Tibial nerve (tissue), 4 donors: ENCODE measurements around the gene TSR3. TPM values are rescaled to one million over a fixed set of nuclear protein-coding genes. Genes with fewer than 3 reads are reported as not detected.
A peak's percentile ranks its signal among the peaks of the same experiment; 100 is the strongest.
"Not testable (repeated sequence)": the region's sequence is repeated elsewhere in the genome, so short reads cannot be mapped to it uniquely, and the experiment has no call there.

Source experiments
- DNase-seq, 2 donors: peaks; one replicate each; pipeline ENCODE4 v3.0.0-alpha.2; 2019; ENCODE audit warnings: low spot score in 2 of 2
- H3K27ac ChIP-seq, 4 donors: fragments of 200-600 bp; sonication (generic) in 3 of 4; one replicate each; pipeline ENCODE4 v1.5.1; 2017 to 2019; ENCODE audit warnings: mild to moderate bottlenecking in 1 of 4
- H3K27me3 ChIP-seq, 2 donors: fragments of 200-600 bp; sonication (generic) in 1 of 2; one replicate each; pipeline versions ENCODE4 v1.5.1 to v1.6.0; 2017 to 2019
- H3K36me3 ChIP-seq, 3 donors: fragments of 200-600 bp; sonication (generic); one replicate each; pipeline ENCODE4 v1.5.1; 2018 to 2019
- H3K4me1 ChIP-seq, 4 donors: fragments of 200-600 bp; sonication (generic) in 3 of 4; one replicate each; pipeline ENCODE4 v1.5.1; 2017 to 2019
- H3K4me3 ChIP-seq, 4 donors: fragments of 200-600 bp; sonication (generic) in 3 of 4; one replicate each; pipeline ENCODE4 v1.5.1; 2017 to 2019; ENCODE audit warnings: mild to moderate bottlenecking in 1 of 4, moderate library complexity in 1 of 4
- H3K9me3 ChIP-seq, 4 donors: fragments of 200-600 bp; sonication (generic) in 3 of 4; one replicate each; pipeline ENCODE4 v1.5.1; 2017 to 2019
- EP300 ChIP-seq, 2 donors: sonication (generic); formaldehyde crosslinking; IDR thresholded peaks; one replicate each; pipeline ENCODE4 v1.6.1; 2017; ENCODE audit warnings: antibody characterized with exemption in 2 of 2, mild to moderate bottlenecking in 1 of 2
- POLR2A ChIP-seq, 2 donors: fragments of 450-650 bp; IDR thresholded peaks; one replicate each; pipeline ENCODE4 v1.6.1; 2017; ENCODE audit warnings: antibody characterized with exemption in 2 of 2, mild to moderate bottlenecking in 2 of 2, moderate library complexity in 2 of 2
- WGBS, 2 donors: methylation state at CpG; one replicate each; pipeline ENCODE4 v1.1.5; 2018; 5-methylcytosine and 5-hydroxymethylcytosine counted together
- total RNA-seq, 4 donors: library from RNA; depleted of rRNA; stranded (reverse); fragments of >200 nt; gene quantifications; one replicate each; pipeline ENCODE4 v1.1.0, GENCODE V29; 2016
- TF ChIP-seq, protein P1 (sequence below), 5 experiments: fragments of 200-600 bp in 3 of 5; fragments of 450-650 bp in 2 of 5; sonication (generic) in 3 of 5; IDR thresholded peaks; one replicate each; pipeline ENCODE4 v1.5.1; 2016 to 2019; ENCODE audit warnings: antibody characterized with exemption in 5 of 5, mild to moderate bottlenecking in 3 of 5, moderate library complexity in 2 of 5

The TSR3 gene
- total RNA-seq, 4 donors from 2014 or later, result 72.2 to 122 (median 108) TPM

DNA sequence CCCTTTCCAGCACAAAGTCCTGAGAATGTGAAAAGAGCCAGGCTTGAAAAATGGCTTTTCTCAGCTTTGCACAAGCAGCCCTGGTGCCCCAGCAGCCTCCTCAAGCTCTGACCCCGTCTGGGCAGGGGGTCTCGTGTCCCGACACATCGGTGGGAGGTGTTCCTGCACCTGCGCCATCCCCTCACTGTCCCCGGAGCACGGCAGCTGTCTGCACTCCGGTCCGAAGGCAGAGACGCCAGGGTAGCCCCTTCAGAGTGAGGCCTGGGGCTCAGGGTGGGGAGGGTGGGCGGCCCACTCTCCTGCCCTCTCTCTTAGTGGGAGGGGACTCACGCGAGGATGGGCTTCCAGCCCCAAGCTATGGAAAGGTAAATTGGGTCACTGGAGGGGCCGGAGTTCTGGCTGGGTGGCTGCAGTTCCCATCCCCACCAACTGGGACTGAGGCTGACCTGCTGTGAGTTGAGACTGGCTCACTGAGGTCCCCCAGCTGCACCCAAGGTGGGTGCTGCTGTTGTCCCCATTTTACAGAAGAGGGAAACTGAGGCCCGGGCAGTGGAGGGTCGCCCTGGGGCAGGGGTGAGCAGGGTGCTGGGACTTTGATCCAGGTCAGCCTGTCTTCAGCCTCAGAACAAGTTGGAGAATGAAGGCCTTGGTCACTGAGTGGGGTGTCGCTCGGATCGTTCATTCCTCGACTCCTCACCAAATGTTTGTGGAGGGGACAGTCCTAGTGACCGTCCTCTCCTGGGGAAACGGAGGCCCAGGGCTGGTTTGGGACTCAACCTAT is 20.6 kb downstream of the TSR3 start:
- Histone ChIP-seq H3K9me3 (peaks cover 0 to 10% (median 0%) of the 10 kb centered on the region in 4 donors), H3K27ac (peak overlapping the region in 2 of 4 donors; percentile 26 to 68), H3K4me1 (peaks cover 0 to 36% (median 22%) of the 10 kb centered on the region in 4 donors), H3K27me3 (peaks cover 3 to 60% of the 10 kb centered on the region in 2 donors), H3K36me3 (peaks cover 0 to 23% (median 0%) of the 10 kb centered on the region in 3 donors), H3K4me3 (peak overlapping the region in 3 of 4 donors; percentile 0 to 41 (median 23))
- WGBS, 2 donors, result 42 to 47% methylated on average over 18 to 22 of the region's 22 CpGs
- DNase-seq, result no peak
- no peak for TF ChIP-seq EP300 (IDR thresholded peaks at IDR 0.05)
- TF ChIP-seq, protein P1, sequence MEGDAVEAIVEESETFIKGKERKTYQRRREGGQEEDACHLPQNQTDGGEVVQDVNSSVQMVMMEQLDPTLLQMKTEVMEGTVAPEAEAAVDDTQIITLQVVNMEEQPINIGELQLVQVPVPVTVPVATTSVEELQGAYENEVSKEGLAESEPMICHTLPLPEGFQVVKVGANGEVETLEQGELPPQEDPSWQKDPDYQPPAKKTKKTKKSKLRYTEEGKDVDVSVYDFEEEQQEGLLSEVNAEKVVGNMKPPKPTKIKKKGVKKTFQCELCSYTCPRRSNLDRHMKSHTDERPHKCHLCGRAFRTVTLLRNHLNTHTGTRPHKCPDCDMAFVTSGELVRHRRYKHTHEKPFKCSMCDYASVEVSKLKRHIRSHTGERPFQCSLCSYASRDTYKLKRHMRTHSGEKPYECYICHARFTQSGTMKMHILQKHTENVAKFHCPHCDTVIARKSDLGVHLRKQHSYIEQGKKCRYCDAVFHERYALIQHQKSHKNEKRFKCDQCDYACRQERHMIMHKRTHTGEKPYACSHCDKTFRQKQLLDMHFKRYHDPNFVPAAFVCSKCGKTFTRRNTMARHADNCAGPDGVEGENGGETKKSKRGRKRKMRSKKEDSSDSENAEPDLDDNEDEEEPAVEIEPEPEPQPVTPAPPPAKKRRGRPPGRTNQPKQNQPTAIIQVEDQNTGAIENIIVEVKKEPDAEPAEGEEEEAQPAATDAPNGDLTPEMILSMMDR (IDR thresholded peaks at IDR 0.05), result no peak
- no peak for TF ChIP-seq POLR2A (IDR thresholded peaks at IDR 0.05)

DNA sequence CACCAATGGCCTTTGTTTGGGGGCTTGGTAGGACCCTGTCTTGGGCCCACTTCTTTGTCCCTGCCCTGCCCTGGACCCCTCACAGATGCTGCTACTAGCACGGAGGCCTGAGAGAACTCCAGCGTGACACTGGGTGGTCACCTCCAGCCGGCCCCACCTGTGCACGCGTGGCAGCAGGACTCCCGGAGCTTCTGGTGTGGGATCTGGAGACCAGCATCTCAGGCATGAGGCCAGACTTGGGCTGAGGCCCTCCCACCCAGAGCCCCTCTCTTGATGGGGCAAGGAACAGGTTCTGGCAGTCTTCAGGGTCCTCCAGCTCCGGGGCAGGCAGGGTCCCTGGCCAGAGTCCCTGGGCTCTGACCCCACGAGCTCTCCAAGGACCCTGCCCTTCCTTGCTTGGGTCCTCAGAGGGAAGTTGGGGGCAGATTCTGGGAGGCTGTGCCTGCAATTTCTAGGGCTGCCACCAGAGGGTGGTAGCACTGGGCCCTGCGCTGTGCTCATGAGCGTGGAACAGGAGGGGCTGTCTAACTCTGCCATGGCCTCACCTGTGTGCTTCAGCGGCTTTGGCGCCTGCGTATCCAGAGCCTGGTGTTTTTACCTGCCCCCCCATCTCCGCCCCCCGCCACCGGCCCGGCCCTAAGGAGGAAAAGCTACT is 21.3 kb downstream of the TSR3 start:
- H3K27ac ChIP-seq, result no peak overlapping the region
- H3K4me1 ChIP-seq, result peaks cover 0 to 36% (median 22%) of the 10 kb centered on the region in 4 donors
- peaks cover 0 to 30% (median 1%) of the 10 kb centered on the region in 3 donors for H3K36me3 ChIP-seq
- WGBS, 2 donors, result 59 to 85% methylated on average over 4 to 8 of the region's 17 CpGs
- TF ChIP-seq, protein P1 (IDR thresholded peaks at IDR 0.05), result peak in 1 of 5 experiments; percentile 15
- TF ChIP-seq POLR2A (IDR thresholded peaks at IDR 0.05), result no peak
- no peak for TF ChIP-seq EP300 (IDR thresholded peaks at IDR 0.05)
- H3K9me3 ChIP-seq, result peaks cover 0 to 10% (median 0%) of the 10 kb centered on the region in 4 donors
- no peak for DNase-seq
- H3K27me3 ChIP-seq, result peaks cover 3 to 53% of the 10 kb centered on the region in 2 donors
- H3K4me3 ChIP-seq, result no peak overlapping the region

DNA sequence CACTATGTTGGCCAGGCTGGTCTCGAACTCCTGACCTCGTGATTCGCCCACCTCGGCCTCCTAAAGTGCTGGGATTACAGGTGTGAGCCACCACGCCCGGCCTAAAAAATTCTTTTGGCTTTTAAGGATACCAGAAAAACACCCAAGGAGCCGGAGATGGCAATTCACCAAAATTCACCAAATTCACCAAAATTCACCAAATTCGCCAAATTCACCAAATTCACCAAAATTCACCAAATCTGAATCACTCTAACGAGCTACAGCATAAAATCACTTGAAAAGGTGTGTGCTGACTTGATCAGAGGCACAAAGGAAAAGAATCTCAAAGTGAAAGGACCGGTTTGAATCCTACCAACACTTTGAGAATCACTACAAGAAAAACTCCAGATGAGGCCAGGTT is 22.7 kb downstream of the TSR3 start:
- Histone ChIP-seq H3K9me3 (peaks cover 0 to 10% (median 0%) of the 10 kb centered on the region in 4 donors), H3K36me3 (peaks cover 0 to 45% (median 7%) of the 10 kb centered on the region in 3 donors), H3K27me3 (peaks cover 0 to 38% of the 10 kb centered on the region in 2 donors), H3K4me1 (peaks cover 0 to 29% (median 19%) of the 10 kb centered on the region in 4 donors)
- H3K27ac ChIP-seq, DNase-seq, H3K4me3 ChIP-seq: not testable (repeated sequence)
- 90 to 93% methylated on average over 10 of the region's 10 CpGs for WGBS, 2 donors

DNA sequence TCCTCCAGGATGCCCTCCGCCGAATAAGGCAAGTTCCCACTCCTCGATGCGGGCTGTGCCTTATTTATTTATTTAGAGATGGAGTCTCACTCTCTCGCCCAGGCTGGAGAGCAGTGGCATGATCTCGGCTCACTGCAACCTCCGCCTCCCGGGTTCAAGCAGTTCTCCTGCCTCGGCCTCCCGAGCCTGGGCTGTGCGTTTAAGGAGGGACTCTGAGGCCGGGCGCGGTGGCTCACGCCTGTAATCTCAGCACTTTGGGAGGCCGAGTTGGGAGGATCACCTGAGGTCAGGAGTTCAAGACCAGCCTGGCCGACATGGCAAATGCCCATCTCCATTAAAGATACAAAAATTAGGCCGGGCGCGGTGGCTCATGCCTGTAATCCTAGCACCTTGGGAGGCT is 23.5 kb downstream of the TSR3 start:
- Histone ChIP-seq H3K36me3 (peaks cover 0 to 53% (median 7%) of the 10 kb centered on the region in 3 donors), H3K9me3 (peaks cover 0 to 10% (median 0%) of the 10 kb centered on the region in 4 donors), H3K27me3 (peaks cover 0 to 33% of the 10 kb centered on the region in 2 donors), H3K4me1 (peaks cover 0 to 29% (median 19%) of the 10 kb centered on the region in 4 donors)
- 89 to 93% methylated on average over 20 of the region's 20 CpGs for WGBS, 2 donors
- DNase-seq, H3K27ac ChIP-seq, H3K4me3 ChIP-seq: not testable (repeated sequence)

DNA sequence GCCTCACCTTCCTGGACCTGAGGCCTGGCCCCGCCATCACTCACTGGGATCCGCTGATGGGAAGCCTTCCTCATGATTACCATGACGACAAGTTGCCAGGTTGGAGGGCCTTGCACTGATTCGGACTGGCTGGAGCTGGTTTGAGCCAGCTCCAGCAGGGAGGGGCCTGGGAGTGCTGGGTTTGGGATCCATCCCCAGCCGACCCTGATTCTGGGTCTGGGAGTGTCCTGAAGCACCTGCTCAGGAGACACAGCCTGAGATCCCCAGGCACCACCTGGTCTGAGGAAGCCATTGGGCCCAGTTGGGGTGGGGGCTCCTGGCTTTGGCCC is 24.1 kb downstream of the TSR3 start:
- H3K36me3 ChIP-seq, result peaks cover 0 to 58% (median 7%) of the 10 kb centered on the region in 3 donors
- H3K27ac ChIP-seq, result no peak overlapping the region
- TF ChIP-seq, protein P1 (IDR thresholded peaks at IDR 0.05), result no peak
- TF ChIP-seq EP300 (IDR thresholded peaks at IDR 0.05) (no peak), POLR2A (IDR thresholded peaks at IDR 0.05) (no peak)
- peaks cover 0 to 27% of the 10 kb centered on the region in 2 donors for H3K27me3 ChIP-seq
- H3K4me1 ChIP-seq, result peaks cover 0 to 24% (median 16%) of the 10 kb centered on the region in 4 donors
- no peak overlapping the region for H3K4me3 ChIP-seq
- no peak for DNase-seq
- 35 to 80% methylated on average over 3 of the region's 5 CpGs for WGBS, 2 donors
- peaks cover 0 to 10% (median 0%) of the 10 kb centered on the region in 4 donors for H3K9me3 ChIP-seq
